ENCODE results near the gene DUSP16.

GRCh38 chr12:12546314-12546772 lies 16.3 kb downstream of the DUSP16 start:
- TF ChIP-seq, protein P1, sequence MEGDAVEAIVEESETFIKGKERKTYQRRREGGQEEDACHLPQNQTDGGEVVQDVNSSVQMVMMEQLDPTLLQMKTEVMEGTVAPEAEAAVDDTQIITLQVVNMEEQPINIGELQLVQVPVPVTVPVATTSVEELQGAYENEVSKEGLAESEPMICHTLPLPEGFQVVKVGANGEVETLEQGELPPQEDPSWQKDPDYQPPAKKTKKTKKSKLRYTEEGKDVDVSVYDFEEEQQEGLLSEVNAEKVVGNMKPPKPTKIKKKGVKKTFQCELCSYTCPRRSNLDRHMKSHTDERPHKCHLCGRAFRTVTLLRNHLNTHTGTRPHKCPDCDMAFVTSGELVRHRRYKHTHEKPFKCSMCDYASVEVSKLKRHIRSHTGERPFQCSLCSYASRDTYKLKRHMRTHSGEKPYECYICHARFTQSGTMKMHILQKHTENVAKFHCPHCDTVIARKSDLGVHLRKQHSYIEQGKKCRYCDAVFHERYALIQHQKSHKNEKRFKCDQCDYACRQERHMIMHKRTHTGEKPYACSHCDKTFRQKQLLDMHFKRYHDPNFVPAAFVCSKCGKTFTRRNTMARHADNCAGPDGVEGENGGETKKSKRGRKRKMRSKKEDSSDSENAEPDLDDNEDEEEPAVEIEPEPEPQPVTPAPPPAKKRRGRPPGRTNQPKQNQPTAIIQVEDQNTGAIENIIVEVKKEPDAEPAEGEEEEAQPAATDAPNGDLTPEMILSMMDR (conservative IDR thresholded peaks at IDR 0.05; ENCODE audit: low read depth, low read length), result no peak
- TF ChIP-seq EZH2 (IDR thresholded peaks at IDR 0.05; ENCODE audit: low read length, unreplicated experiment), result no peak

Measured in PC-3 (cell line).